Lower leg skin (tissue), 3 donors: ENCODE measurements around the gene DYRK3.

Source experiments
- POLR2A ChIP-seq, 2 donors: fragments of 450-650 bp; IDR thresholded peaks; one replicate each; pipeline ENCODE4 v1.6.1; 2016 to 2017; ENCODE audit warnings: antibody characterized with exemption in 2 of 2, mild to moderate bottlenecking in 1 of 2, moderate library complexity in 1 of 2
- TF ChIP-seq, protein P1 (sequence below), 3 donors: fragments of 450-650 bp; IDR thresholded peaks; one replicate each; pipeline ENCODE4 v1.5.1; 2016; ENCODE audit warnings: antibody characterized with exemption in 3 of 3, mild to moderate bottlenecking in 3 of 3, moderate library complexity in 2 of 3

DNA sequence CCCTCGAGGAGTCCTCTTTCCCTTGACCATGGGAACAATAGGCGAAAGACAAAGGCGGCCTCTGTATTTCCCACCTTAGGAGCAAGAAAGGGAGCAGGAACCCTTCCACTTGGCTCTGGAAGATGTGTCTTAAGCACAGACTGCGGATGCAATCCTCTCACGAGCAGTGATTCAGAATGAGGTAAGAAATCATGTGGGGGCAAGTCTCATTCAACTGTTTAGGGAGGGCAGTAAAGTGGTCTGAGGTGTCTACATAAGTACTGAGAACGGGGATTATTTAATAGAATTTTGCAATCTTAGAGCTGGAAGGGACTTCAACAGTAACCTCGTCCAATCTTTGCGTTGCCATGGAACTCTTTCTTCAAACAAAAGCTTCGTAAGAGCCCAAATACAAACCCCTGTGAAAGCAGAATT is 1.6 kb upstream of the DYRK3 start:
- TF ChIP-seq, protein P1, sequence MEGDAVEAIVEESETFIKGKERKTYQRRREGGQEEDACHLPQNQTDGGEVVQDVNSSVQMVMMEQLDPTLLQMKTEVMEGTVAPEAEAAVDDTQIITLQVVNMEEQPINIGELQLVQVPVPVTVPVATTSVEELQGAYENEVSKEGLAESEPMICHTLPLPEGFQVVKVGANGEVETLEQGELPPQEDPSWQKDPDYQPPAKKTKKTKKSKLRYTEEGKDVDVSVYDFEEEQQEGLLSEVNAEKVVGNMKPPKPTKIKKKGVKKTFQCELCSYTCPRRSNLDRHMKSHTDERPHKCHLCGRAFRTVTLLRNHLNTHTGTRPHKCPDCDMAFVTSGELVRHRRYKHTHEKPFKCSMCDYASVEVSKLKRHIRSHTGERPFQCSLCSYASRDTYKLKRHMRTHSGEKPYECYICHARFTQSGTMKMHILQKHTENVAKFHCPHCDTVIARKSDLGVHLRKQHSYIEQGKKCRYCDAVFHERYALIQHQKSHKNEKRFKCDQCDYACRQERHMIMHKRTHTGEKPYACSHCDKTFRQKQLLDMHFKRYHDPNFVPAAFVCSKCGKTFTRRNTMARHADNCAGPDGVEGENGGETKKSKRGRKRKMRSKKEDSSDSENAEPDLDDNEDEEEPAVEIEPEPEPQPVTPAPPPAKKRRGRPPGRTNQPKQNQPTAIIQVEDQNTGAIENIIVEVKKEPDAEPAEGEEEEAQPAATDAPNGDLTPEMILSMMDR (IDR thresholded peaks at IDR 0.05) = no peak
- no peak for TF ChIP-seq POLR2A (IDR thresholded peaks at IDR 0.05)
